Adipocyte (in vitro differentiated cells): ENCODE measurements around the gene BTBD1.

Experiments
- DNase-seq: peaks from one replicate; pipeline ENCODE4 v3.0.0-alpha.2; 2015; ENCODE audit warnings: low read depth
- H3K27me3 ChIP-seq: replicated peaks from 2 replicates; pipeline ENCODE4 v1.7.0; 2013; ENCODE audit warnings: mild to moderate bottlenecking, low read length, moderate library complexity; ENCODE audit not compliant: control insufficient read depth, insufficient read depth
- H3K36me3 ChIP-seq: 2 replicates; pipeline ENCODE4 v1.7.0; 2013; ENCODE audit warnings: low read length, mild to moderate bottlenecking, moderate library complexity; ENCODE audit not compliant: control insufficient read depth, insufficient read depth, severe bottlenecking
- H3K4me1 ChIP-seq: 2 replicates; pipeline ENCODE4 v1.7.0; 2013; ENCODE audit warnings: mild to moderate bottlenecking, low read length, moderate library complexity; ENCODE audit not compliant: control insufficient read depth, insufficient read depth
- H3K4me3 ChIP-seq: 2 replicates; pipeline ENCODE4 v1.7.0; 2013; ENCODE audit warnings: mild to moderate bottlenecking, low read length, moderate library complexity
- H3K9ac ChIP-seq: 2 replicates; pipeline ENCODE4 v1.7.0; 2013; ENCODE audit warnings: mild to moderate bottlenecking, low read length, moderate library complexity
- H3K9me3 ChIP-seq: 2 replicates; pipeline ENCODE4 v1.7.0; 2013; ENCODE audit warnings: mild to moderate bottlenecking, low read length, moderate library complexity; ENCODE audit not compliant: control insufficient read depth

The BTBD1 gene

GRCh38 chr15:82968066-82968465 is 99.0 kb downstream of the BTBD1 start:
- no peaks in the 10 kb centered on the region for H3K27me3 ChIP-seq
- peaks cover 7% of the 10 kb centered on the region for H3K4me1 ChIP-seq
- no peak overlapping the region for H3K9ac ChIP-seq
- no peaks in the 10 kb centered on the region for H3K9me3 ChIP-seq
- H3K4me3 ChIP-seq = no peak overlapping the region
- no peaks in the 10 kb centered on the region for H3K36me3 ChIP-seq
- no peak for DNase-seq

- Histone ChIP-seq H3K4me3 (no peak overlapping the region), H3K4me1 (peaks cover 9% of the 10 kb centered on the region), H3K27me3 (no peaks in the 10 kb centered on the region), H3K9me3 (no peaks in the 10 kb centered on the region), H3K9ac (no peak overlapping the region), H3K36me3 (no peaks in the 10 kb centered on the region)
- no peak for DNase-seq
Measured at GRCh38 chr15:82966671-82967071, 100.4 kb downstream of the BTBD1 start.
